GM18511 (cell line): Measurements from ENCODE around the gene CBX6.
"Not testable (repeated sequence)": the region's sequence is repeated elsewhere in the genome, so short reads cannot be mapped to it uniquely, and the experiment has no call there.

ENCODE experiments used
- ATAC-seq: cut with Tn5 transposase; IDR thresholded peaks from one replicate; pipeline ENCODE4 v1.9.1; 2021; ENCODE audit warnings: mild to moderate bottlenecking, moderate library complexity; ENCODE audit not compliant: unreplicated experiment

CBX6 gene

GRCh38 chr22:38872172-38872830 is at the start of gene CBX6:
TSS of gene CBX6 (minus strand) at chr22:38872216. CDS start at chr22:38872190, 26 bp downstream.
- ATAC-seq = peak; percentile 60

- ATAC-seq = no peak
Observed at GRCh38 chr22:38921806-38922205, 49.8 kb upstream of the CBX6 start.

GRCh38 chr22:38921120-38921519 is 49.1 kb upstream of the CBX6 start:
- no peak for ATAC-seq

GRCh38 chr22:38919631-38920190 is 47.7 kb upstream of the CBX6 start:
- ATAC-seq = no peak

- no peak for ATAC-seq
Observed at GRCh38 chr22:38911434-38911833, 39.4 kb upstream of the CBX6 start.

GRCh38 chr22:38907767-38908166 is 35.8 kb upstream of the CBX6 start:
- ATAC-seq = no peak

- ATAC-seq = no peak
Observed at GRCh38 chr22:38906052-38906451, 34.0 kb upstream of the CBX6 start.

GRCh38 chr22:38904052-38904617 is 32.1 kb upstream of the CBX6 start:
- ATAC-seq = not testable (repeated sequence)

- ATAC-seq = no peak
Observed at GRCh38 chr22:38901111-38901641, 29.2 kb upstream of the CBX6 start.

- ATAC-seq = no peak
Observed at GRCh38 chr22:38900677-38901076, 28.7 kb upstream of the CBX6 start.

GRCh38 chr22:38891256-38891655 is 19.2 kb upstream of the CBX6 start:
- ATAC-seq = no peak

GRCh38 chr22:38890377-38890776 is 18.4 kb upstream of the CBX6 start:
- no peak for ATAC-seq

- no peak for ATAC-seq
Observed at GRCh38 chr22:38886333-38886732, 14.3 kb upstream of the CBX6 start.

GRCh38 chr22:38882972-38883622 is 11.1 kb upstream of the CBX6 start:
- no peak for ATAC-seq

GRCh38 chr22:38881997-38882879 is 10.2 kb upstream of the CBX6 start:
- ATAC-seq = no peak

- ATAC-seq = no peak
Observed at GRCh38 chr22:38881464-38881871, 9.5 kb upstream of the CBX6 start.

- ATAC-seq = no peak
Observed at GRCh38 chr22:38879961-38880360, 7.9 kb upstream of the CBX6 start.

- ATAC-seq = no peak
Observed at GRCh38 chr22:38879108-38879729, 7.2 kb upstream of the CBX6 start.

- no peak for ATAC-seq
Observed at GRCh38 chr22:38878001-38878400, 6.0 kb upstream of the CBX6 start.

GRCh38 chr22:38874529-38875222 is 2.7 kb upstream of the CBX6 start:
- ATAC-seq = no peak
